DND-41 (cell line): ENCODE measurements around the gene BOD1.

Experiments
- ATAC-seq: fragments of 200-7000 bp; cut with Tn5 transposase; 3 replicates; pipeline ENCODE4 v1.9.1; 2021; ENCODE audit warnings: low read depth; ENCODE audit not compliant: insufficient read depth
- DNase-seq: peaks from one replicate; pipeline ENCODE4 v3.0.0-alpha.2; 2020
- H2AFZ ChIP-seq: 2 replicates; pipeline ENCODE4 v1.6.0; 2012; ENCODE audit warnings: low read depth, low read length
- H3K27ac ChIP-seq: 2 replicates; pipeline ENCODE4 v1.5.1; 2012; ENCODE audit warnings: low read length, inconsistent platforms
- H3K27me3 ChIP-seq: fragments of 200-600 bp; sonication (generic); 2 replicates; pipeline ENCODE4 v1.6.0; 2012; ENCODE audit warnings: low read length, mild to moderate bottlenecking, inconsistent platforms; ENCODE audit not compliant: insufficient read depth, poor library complexity
- H3K36me3 ChIP-seq: 2 replicates; pipeline ENCODE4 v1.5.1; 2012; ENCODE audit warnings: low read length, inconsistent platforms; ENCODE audit not compliant: insufficient read depth
- H3K4me1 ChIP-seq: 2 replicates; pipeline ENCODE4 v1.5.1; 2012; ENCODE audit warnings: mild to moderate bottlenecking, low read length; ENCODE audit not compliant: insufficient read depth
- H3K4me2 ChIP-seq: 2 replicates; pipeline ENCODE4 v1.6.0; 2012; ENCODE audit warnings: mild to moderate bottlenecking, moderate library complexity, low read length, inconsistent platforms; ENCODE audit not compliant: insufficient read depth
- H3K4me3 ChIP-seq, 2 experiments: fragments of 200-600 bp in 1 of 2; shearing (Covaris generic) in 1 of 2; 2 replicates each; pipeline ENCODE4 v1.5.1; 2012 to 2016; ENCODE audit warnings: inconsistent platforms in 2 of 2, low read length in 2 of 2, mild to moderate bottlenecking in 2 of 2, low read depth in 1 of 2, moderate library complexity in 1 of 2
- H3K79me2 ChIP-seq: 2 replicates; pipeline ENCODE4 v1.6.0; 2012; ENCODE audit warnings: low read length, inconsistent platforms; ENCODE audit not compliant: insufficient read depth
- H3K9ac ChIP-seq: 2 replicates; pipeline ENCODE4 v1.6.0; 2012; ENCODE audit warnings: low read depth, mild to moderate bottlenecking, inconsistent platforms, low read length, moderate library complexity
- H3K9me3 ChIP-seq: 2 replicates; pipeline ENCODE4 v1.5.1; 2012; ENCODE audit warnings: low read length, moderate library complexity, mild to moderate bottlenecking, inconsistent platforms; ENCODE audit not compliant: insufficient read depth, severe bottlenecking
- H4K20me1 ChIP-seq: 2 replicates; pipeline ENCODE4 v1.6.0; 2012; ENCODE audit warnings: low read length; ENCODE audit not compliant: insufficient read depth
- CTCF ChIP-seq: IDR thresholded peaks from 2 replicates; pipeline ENCODE4 v1.5.1; 2012; ENCODE audit warnings: borderline replicate concordance, low read length, moderate library complexity, mild to moderate bottlenecking; ENCODE audit not compliant: poor library complexity, severe bottlenecking; ENCODE audit errors: extremely low read depth
- EZH2 ChIP-seq: IDR thresholded peaks from 3 replicates; pipeline ENCODE4 v1.6.1; 2012; ENCODE audit warnings: borderline replicate concordance, low read depth, mild to moderate bottlenecking, moderate library complexity, low read length, inconsistent platforms; ENCODE audit not compliant: severe bottlenecking

The BOD1 gene

GRCh38 chr5:173573126-173573960 is 43.1 kb downstream of the BOD1 start:
- no peak overlapping the region for H3K4me3 ChIP-seq
- H3K4me2 ChIP-seq, result no peak overlapping the region; the same call in 1 of the 2 replicates
- H3K27me3 ChIP-seq, result peaks cover 16% of the 10 kb centered on the region
- no peak overlapping the region for H3K27ac ChIP-seq
- DNase-seq (peak; percentile 66), ATAC-seq (peak; percentile 94)
- H3K36me3 ChIP-seq, result no peaks in the 10 kb centered on the region
- peak overlapping the region; percentile 64 for H2AFZ ChIP-seq
- no peaks in the 10 kb centered on the region for H3K79me2 ChIP-seq
- TF ChIP-seq CTCF (peak; percentile 91), EZH2 (no peak)
- H3K9me3 ChIP-seq, result no peaks in the 10 kb centered on the region
- H3K9ac ChIP-seq, result no peak overlapping the region
- 0 out of 2 replicates have a peak, but pooled peaks cover 4% of the 10 kb centered on the region for H3K4me1 ChIP-seq
- H4K20me1 ChIP-seq, result no peaks in the 10 kb centered on the region

- Histone ChIP-seq H4K20me1 (no peaks in the 10 kb centered on the region), H3K4me2 (no peak overlapping the region; the same call in 1 of the 2 replicates), H3K9ac (no peak overlapping the region), H3K79me2 (no peaks in the 10 kb centered on the region), H3K27ac (no peak overlapping the region), H2AFZ (peak overlapping the region; percentile 64), H3K36me3 (no peaks in the 10 kb centered on the region), H3K4me1 (0 out of 2 replicates have a peak, but pooled peaks cover 4% of the 10 kb centered on the region), H3K9me3 (no peaks in the 10 kb centered on the region), H3K4me3 (no peak overlapping the region), H3K27me3 (peaks cover 16% of the 10 kb centered on the region)
- DNase-seq, result no peak
- ATAC-seq, result no peak
- TF ChIP-seq CTCF, result no peak
- no peak for TF ChIP-seq EZH2
Measured at GRCh38 chr5:173572431-173573125, 43.9 kb downstream of the BOD1 start.

- ATAC-seq (no peak), DNase-seq (no peak)
- Histone ChIP-seq H4K20me1 (no peaks in the 10 kb centered on the region), H3K4me2 (no peak overlapping the region), H3K27me3 (peaks cover 16% of the 10 kb centered on the region), H3K9me3 (no peaks in the 10 kb centered on the region), H2AFZ (no peak overlapping the region), H3K36me3 (no peaks in the 10 kb centered on the region), H3K4me1 (0 out of 2 replicates have a peak, but pooled peaks cover 4% of the 10 kb centered on the region), H3K27ac (no peak overlapping the region), H3K79me2 (no peaks in the 10 kb centered on the region), H3K9ac (no peak overlapping the region), H3K4me3 (no peak overlapping the region)
- TF ChIP-seq EZH2 (no peak), CTCF (no peak)
Measured at GRCh38 chr5:173570321-173571090, 45.9 kb downstream of the BOD1 start.
